K562 (cell line): ENCODE data around the gene CYB5RL.

Source experiments
- BRF1 ChIP-seq: IDR thresholded peaks from 3 replicates; pipeline ENCODE4 v1.6.1; 2011; ENCODE audit warnings: borderline replicate concordance, mild to moderate bottlenecking; ENCODE audit not compliant: insufficient read length; ENCODE audit errors: extremely low read depth
- MAFG ChIP-seq: fragments of 450-650 bp; conservative IDR thresholded peaks from 2 replicates; pipeline ENCODE4 v1.6.1; 2016; ENCODE audit warnings: missing genetic modification characterization, missing compliant biosample characterization
- MLLT1 ChIP-seq, 2 experiments: fragments of 450-650 bp; IDR thresholded peaks; 2 replicates each; pipeline ENCODE4 v1.6.1; 2016
- MXI1 ChIP-seq: IDR thresholded peaks from 2 replicates; pipeline ENCODE4 v1.6.1; 2011; ENCODE audit warnings: low read depth, mild to moderate bottlenecking, improper control_type of control experiment, low read length
- POLR2A ChIP-seq: fragments of 450-650 bp; conservative IDR thresholded peaks from 2 replicates; pipeline ENCODE4 v1.6.1; 2016
- RAD51 ChIP-seq: fragments of 450-650 bp; IDR thresholded peaks from 2 replicates; pipeline ENCODE4 v1.7.1; 2016; ENCODE audit warnings: low read depth, mild to moderate bottlenecking, borderline replicate concordance
- RBBP5 ChIP-seq: fragments of 200-600 bp; sonication (generic); IDR thresholded peaks from 2 replicates; pipeline ENCODE4 v1.6.1; 2012; ENCODE audit warnings: borderline replicate concordance, mild to moderate bottlenecking, low read length, control low read depth, inconsistent platforms; ENCODE audit not compliant: insufficient read depth, poor library complexity, severe bottlenecking
- SIN3A ChIP-seq, 2 experiments: fragments of 150-350 bp in 1 of 2; IDR thresholded peaks; 2 replicates each; pipeline ENCODE4 v1.6.1; 2011 to 2016; ENCODE audit warnings: borderline replicate concordance in 2 of 2, low read depth in 2 of 2, low read length in 2 of 2, mild to moderate bottlenecking in 2 of 2, moderate library complexity in 2 of 2; ENCODE audit not compliant: control insufficient read depth in 1 of 2

- TF ChIP-seq RAD51, result no peak
- no peak for TF ChIP-seq RBBP5
- no peak for TF ChIP-seq MXI1
- no peak for TF ChIP-seq MAFG (tag)
- no peak; the same call in 1 of the 2 replicates for TF ChIP-seq POLR2A
- no peak for TF ChIP-seq BRF1
- TF ChIP-seq MLLT1 (IDR thresholded peaks at IDR 0.05), result no peak
- TF ChIP-seq SIN3A (IDR thresholded peaks at IDR 0.05; ENCODE audit: borderline replicate concordance in 2 of 2, control insufficient read depth in 1 of 2, low read depth in 2 of 2, low read length in 2 of 2), result no peak
These were observed 24.4 kb upstream of the CYB5RL start for GRCh38 chr1:54224233-54224632.
